IPS-15b (cell line): ENCODE results near the gene TBC1D12.

Experiments used
- H3K27me3 ChIP-seq: one replicate; pipeline ENCODE4 v1.6.1; 2013; ENCODE audit warnings: low read length; ENCODE audit not compliant: control insufficient read depth, insufficient read depth
- H3K36me3 ChIP-seq: one replicate; pipeline ENCODE4 v1.6.1; 2013; ENCODE audit warnings: low read length; ENCODE audit not compliant: control insufficient read depth, insufficient read depth
- H3K4me1 ChIP-seq: one replicate; pipeline ENCODE4 v1.6.1; 2013; ENCODE audit warnings: mild to moderate bottlenecking, low read length; ENCODE audit not compliant: control insufficient read depth, insufficient read depth
- H3K4me3 ChIP-seq: one replicate; pipeline ENCODE4 v1.5.1; 2013; ENCODE audit warnings: low read depth, low read length
- H3K9ac ChIP-seq: one replicate; pipeline ENCODE4 v1.6.1; 2013; ENCODE audit warnings: low read depth, mild to moderate bottlenecking, low read length
- H3K9me3 ChIP-seq: one replicate; pipeline ENCODE4 v1.6.1; 2013; ENCODE audit warnings: mild to moderate bottlenecking, low read length; ENCODE audit not compliant: control insufficient read depth, insufficient read depth

Gene TBC1D12

GRCh38 chr10:94409021-94409657 is 6.8 kb downstream of the TBC1D12 start:
- Histone ChIP-seq H3K9ac (no peak overlapping the region), H3K4me1 (peaks cover 2% of the 10 kb centered on the region), H3K27me3 (peaks cover 17% of the 10 kb centered on the region), H3K9me3 (no peaks in the 10 kb centered on the region), H3K4me3 (no peak overlapping the region), H3K36me3 (no peaks in the 10 kb centered on the region)

- H3K27me3 ChIP-seq = peaks cover under 1% of the 10 kb centered on the region
- peaks cover 2% of the 10 kb centered on the region for H3K4me1 ChIP-seq
- H3K36me3 ChIP-seq = no peaks in the 10 kb centered on the region
Measured at GRCh38 chr10:94411304-94411703, 9.0 kb downstream of the TBC1D12 start.

GRCh38 chr10:94412449-94412848 is 10.1 kb downstream of the TBC1D12 start:
- no peaks in the 10 kb centered on the region for H3K36me3 ChIP-seq
- H3K27me3 ChIP-seq = no peaks in the 10 kb centered on the region
- H3K9me3 ChIP-seq = no peaks in the 10 kb centered on the region
- H3K4me1 ChIP-seq = peaks cover 2% of the 10 kb centered on the region
- H3K4me3 ChIP-seq = no peak overlapping the region
- no peak overlapping the region for H3K9ac ChIP-seq

More at GRCh38 chr10:94411304-94411703, 9.0 kb downstream of the TBC1D12 start:
- no peaks in the 10 kb centered on the region for H3K9me3 ChIP-seq
- no peak overlapping the region for H3K4me3 ChIP-seq
- H3K9ac ChIP-seq = no peak overlapping the region

- Histone ChIP-seq H3K27me3 (no peaks in the 10 kb centered on the region), H3K4me1 (peaks cover 2% of the 10 kb centered on the region), H3K4me3 (no peak overlapping the region), H3K9ac (no peak overlapping the region), H3K36me3 (no peaks in the 10 kb centered on the region), H3K9me3 (no peaks in the 10 kb centered on the region)
Measured at GRCh38 chr10:94413361-94413760, 11.0 kb downstream of the TBC1D12 start.

- no peaks in the 10 kb centered on the region for H3K36me3 ChIP-seq
Measured at GRCh38 chr10:94416896-94417295, 14.6 kb downstream of the TBC1D12 start.

DNA sequence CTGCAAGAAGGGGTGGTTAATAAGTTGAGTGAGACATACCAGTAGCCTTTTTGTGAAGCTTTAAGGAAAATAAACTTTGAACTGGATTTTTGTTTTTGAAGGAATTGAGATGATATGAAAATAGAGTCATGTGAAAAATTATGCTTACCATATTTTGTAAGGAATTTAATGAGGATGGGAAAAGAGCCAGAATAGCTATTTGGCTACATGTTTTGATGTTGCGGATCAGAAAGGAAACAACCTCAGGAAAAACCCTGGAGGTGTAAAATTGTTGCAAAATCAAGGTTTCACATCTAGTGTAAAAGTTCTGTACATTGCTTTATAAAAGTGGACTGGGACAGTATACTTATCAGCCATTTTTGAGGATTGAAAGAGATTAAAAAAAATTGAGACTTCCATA is 15.0 kb downstream of the TBC1D12 start:
- Histone ChIP-seq H3K4me1 (no peaks in the 10 kb centered on the region), H3K36me3 (no peaks in the 10 kb centered on the region), H3K9me3 (no peaks in the 10 kb centered on the region), H3K9ac (no peak overlapping the region), H3K4me3 (no peak overlapping the region), H3K27me3 (no peaks in the 10 kb centered on the region)

More at GRCh38 chr10:94416896-94417295, 14.6 kb downstream of the TBC1D12 start:
- Histone ChIP-seq H3K4me3 (no peak overlapping the region), H3K27me3 (no peaks in the 10 kb centered on the region), H3K4me1 (no peaks in the 10 kb centered on the region), H3K9me3 (no peaks in the 10 kb centered on the region), H3K9ac (no peak overlapping the region)

- no peaks in the 10 kb centered on the region for H3K4me1 ChIP-seq
- no peak overlapping the region for H3K4me3 ChIP-seq
- no peak overlapping the region for H3K9ac ChIP-seq
- H3K9me3 ChIP-seq = no peaks in the 10 kb centered on the region
- H3K36me3 ChIP-seq = no peaks in the 10 kb centered on the region
- H3K27me3 ChIP-seq = no peaks in the 10 kb centered on the region
Measured at GRCh38 chr10:94420516-94420915, 18.2 kb downstream of the TBC1D12 start.

DNA sequence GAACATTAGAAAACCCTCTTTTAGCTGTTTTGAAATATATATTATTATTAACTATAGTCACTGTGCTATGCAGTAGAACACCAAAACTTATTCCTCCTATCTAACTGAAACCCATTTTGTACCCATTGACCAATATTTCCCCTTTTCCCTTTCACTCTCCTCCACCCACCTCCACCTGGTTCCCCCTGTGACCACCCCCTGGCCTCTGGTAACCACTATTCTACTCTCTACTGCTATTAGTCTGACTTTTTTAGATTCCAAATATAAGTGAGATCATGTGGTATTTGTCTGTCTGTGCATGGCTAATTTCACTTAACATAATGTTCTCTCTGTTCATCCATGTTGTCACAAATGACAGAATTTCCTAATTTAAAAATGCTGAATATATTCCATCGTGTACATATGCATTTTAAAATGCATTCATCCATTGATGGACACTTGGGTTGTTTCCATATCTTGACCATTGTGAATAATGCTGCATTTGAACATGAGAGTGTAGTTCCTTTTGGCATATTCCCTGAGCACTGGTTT is 18.7 kb downstream of the TBC1D12 start:
- Histone ChIP-seq H3K27me3 (no peaks in the 10 kb centered on the region), H3K4me3 (no peak overlapping the region), H3K4me1 (no peaks in the 10 kb centered on the region), H3K9me3 (no peaks in the 10 kb centered on the region), H3K36me3 (no peaks in the 10 kb centered on the region), H3K9ac (no peak overlapping the region)

GRCh38 chr10:94423627-94424026 is 21.3 kb downstream of the TBC1D12 start:
- H3K9ac ChIP-seq = no peak overlapping the region
- no peaks in the 10 kb centered on the region for H3K9me3 ChIP-seq
- H3K4me3 ChIP-seq = no peak overlapping the region
- H3K27me3 ChIP-seq = no peaks in the 10 kb centered on the region
- no peaks in the 10 kb centered on the region for H3K36me3 ChIP-seq
- no peaks in the 10 kb centered on the region for H3K4me1 ChIP-seq

DNA sequence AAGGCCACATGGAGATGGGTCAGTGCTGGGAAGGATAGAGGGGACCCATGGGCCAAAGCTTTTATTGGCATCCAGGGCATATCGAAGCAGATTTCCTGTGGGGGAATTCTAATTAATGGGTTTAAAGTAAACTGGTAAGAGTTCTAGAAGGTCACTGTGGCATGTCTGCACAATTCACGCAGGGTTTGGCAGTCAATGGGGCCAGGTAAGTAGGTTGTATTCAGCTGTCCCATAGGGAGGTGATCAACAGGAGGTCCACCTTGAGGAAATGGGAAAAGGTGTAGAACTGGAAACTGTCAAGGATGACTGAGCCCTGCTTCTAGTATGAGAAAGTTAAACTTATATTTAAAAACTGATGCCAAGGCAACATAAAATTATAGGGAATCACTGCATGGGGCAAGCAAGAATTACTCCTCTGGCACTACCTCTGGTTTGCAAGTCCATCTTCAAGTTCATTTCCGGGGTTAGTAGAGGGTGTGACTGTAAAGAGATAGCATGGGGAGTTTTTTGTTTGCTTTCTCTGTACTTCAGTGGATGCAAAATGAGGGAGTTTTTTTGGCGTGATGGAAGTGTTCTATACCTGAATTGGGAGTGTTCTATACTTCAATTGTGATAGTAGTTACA is 22.5 kb downstream of the TBC1D12 start:
- Histone ChIP-seq H3K9me3 (no peaks in the 10 kb centered on the region), H3K27me3 (no peaks in the 10 kb centered on the region), H3K4me3 (no peak overlapping the region), H3K36me3 (no peaks in the 10 kb centered on the region), H3K9ac (no peak overlapping the region), H3K4me1 (no peaks in the 10 kb centered on the region)

GRCh38 chr10:94425942-94426341 is 23.6 kb downstream of the TBC1D12 start:
- H3K9ac ChIP-seq = no peak overlapping the region
- no peaks in the 10 kb centered on the region for H3K36me3 ChIP-seq
- no peaks in the 10 kb centered on the region for H3K4me1 ChIP-seq
- H3K27me3 ChIP-seq = no peaks in the 10 kb centered on the region
- H3K4me3 ChIP-seq = no peak overlapping the region
- no peaks in the 10 kb centered on the region for H3K9me3 ChIP-seq

GRCh38 chr10:94427166-94427565 is 24.8 kb downstream of the TBC1D12 start:
- Histone ChIP-seq H3K9me3 (no peaks in the 10 kb centered on the region), H3K9ac (no peak overlapping the region), H3K4me1 (no peaks in the 10 kb centered on the region), H3K36me3 (no peaks in the 10 kb centered on the region), H3K4me3 (no peak overlapping the region), H3K27me3 (no peaks in the 10 kb centered on the region)
